ENCODE results near the gene TCF12.

The TCF12 gene

GRCh38 chr15:57312318-57313133 is 394.1 kb downstream of the TCF12 start:
- no peak for FAIRE-seq
- DNase-seq (ENCODE audit: insufficient read length, low spot score): no peak
- no peak for TF ChIP-seq CTCF (IDR thresholded peaks at IDR 0.05; ENCODE audit: insufficient read depth, missing control alignments)

GRCh38 chr15:57313134-57313483 is 394.7 kb downstream of the TCF12 start:
- no peak for TF ChIP-seq CTCF (IDR thresholded peaks at IDR 0.05; ENCODE audit: insufficient read depth, missing control alignments)
- FAIRE-seq: no peak
- no peak for DNase-seq (ENCODE audit: insufficient read length, low spot score)

- FAIRE-seq: no peak
- no peak for DNase-seq (ENCODE audit: insufficient read length, low spot score)
- TF ChIP-seq CTCF (IDR thresholded peaks at IDR 0.05; ENCODE audit: insufficient read depth, missing control alignments): no peak
Observed at GRCh38 chr15:57314221-57314620, 395.8 kb downstream of the TCF12 start.

- DNase-seq (ENCODE audit: insufficient read length, low spot score) (no peak), FAIRE-seq (no peak)
- no peak for TF ChIP-seq CTCF (IDR thresholded peaks at IDR 0.05; ENCODE audit: insufficient read depth, missing control alignments)
Observed at GRCh38 chr15:57316451-57316850, 398.0 kb downstream of the TCF12 start.

- DNase-seq (ENCODE audit: insufficient read length, low spot score) (no peak), FAIRE-seq (no peak)
- no peak for TF ChIP-seq CTCF (IDR thresholded peaks at IDR 0.05; ENCODE audit: insufficient read depth, missing control alignments)
Observed at GRCh38 chr15:57319226-57319918, 400.9 kb downstream of the TCF12 start.

- FAIRE-seq (no peak), DNase-seq (ENCODE audit: insufficient read length, low spot score) (no peak)
- TF ChIP-seq CTCF (IDR thresholded peaks at IDR 0.05; ENCODE audit: insufficient read depth, missing control alignments): no peak
Observed at GRCh38 chr15:57319919-57320560, 401.6 kb downstream of the TCF12 start.
